Natural killer cell (primary cell): ENCODE data around the gene AGFG1. TPM values are rescaled to one million over a fixed set of nuclear protein-coding genes. Genes with fewer than 3 reads are reported as not detected.

Source experiments
- ATAC-seq, 3 donors: fragments of 150-1000 bp in 2 of 3; fragments of 200-7000 bp in 1 of 3; cut with Tn5 transposase; 1 replicate in 1 of 3; 2 replicates in 2 of 3; pipeline ENCODE4 v1.10.0; 2021; ENCODE audit warnings: mild to moderate bottlenecking in 2 of 3, moderate library complexity in 2 of 3
- DNase-seq, 2 donors: peaks; one replicate each; pipeline versions ENCODE4 v3.0.0 to v3.0.0-alpha.2; 2013 to 2021; ENCODE audit warnings: mixed read lengths in 1 of 2
- H3K27ac ChIP-seq: one replicate; pipeline ENCODE4 v1.5.1; 2013; ENCODE audit warnings: mild to moderate bottlenecking, low read length
- H3K27me3 ChIP-seq: one replicate; pipeline ENCODE4 v1.6.1; 2013; ENCODE audit warnings: low read length; ENCODE audit not compliant: control insufficient read depth, insufficient read depth
- H3K36me3 ChIP-seq: one replicate; pipeline ENCODE4 v1.6.1; 2013; ENCODE audit warnings: low read length; ENCODE audit not compliant: control insufficient read depth, insufficient read depth
- H3K4me1 ChIP-seq: one replicate; pipeline ENCODE4 v1.6.1; 2013; ENCODE audit warnings: low read length; ENCODE audit not compliant: control insufficient read depth, insufficient read depth
- H3K4me3 ChIP-seq: one replicate; pipeline ENCODE4 v1.5.1; 2013; ENCODE audit warnings: low read length
- H3K9me3 ChIP-seq: one replicate; pipeline ENCODE4 v1.6.1; 2013; ENCODE audit warnings: low read length; ENCODE audit not compliant: control insufficient read depth, insufficient read depth
- H3K27ac Mint-ChIP-seq, 2 donors: one replicate each; pipeline ENCODE4 v1.8.0; 2022; ENCODE audit warnings: mild to moderate bottlenecking in 2 of 2, mixed read lengths in 2 of 2, moderate library complexity in 1 of 2
- H3K27me3 Mint-ChIP-seq, 2 donors: one replicate each; pipeline ENCODE4 v1.8.0; 2022; ENCODE audit warnings: low read depth in 2 of 2, mixed read lengths in 2 of 2
- H3K36me3 Mint-ChIP-seq: one replicate; pipeline ENCODE4 v1.8.0; 2022; ENCODE audit warnings: mixed read lengths
- H3K4me1 Mint-ChIP-seq, 2 donors: one replicate each; pipeline ENCODE4 v1.8.0; 2022; ENCODE audit warnings: mixed read lengths in 2 of 2
- H3K4me3 Mint-ChIP-seq: one replicate; pipeline ENCODE4 v1.8.0; 2022; ENCODE audit warnings: mild to moderate bottlenecking, moderate library complexity, mixed read lengths
- H3K9me3 Mint-ChIP-seq, 2 donors: one replicate each; pipeline ENCODE4 v1.8.0; 2022; ENCODE audit warnings: mixed read lengths in 2 of 2
- CTCF ChIP-seq: fragments of 200-600 bp; IDR thresholded peaks from one replicate; pipeline ENCODE4 v1.8.0; 2022; ENCODE audit warnings: antibody characterized with exemption
- WGBS: methylation state at CpG from one replicate; pipeline ENCODE4 v1.1.7; 2013; ENCODE audit warnings: missing lambda C conversion rate; ENCODE audit not compliant: insufficient coverage; 5-methylcytosine and 5-hydroxymethylcytosine counted together
- intact Hi-C: fragments of 100-400 bp; cut with micrococcal nuclease; formaldehyde crosslinking; loops from one replicate; pipeline ENCODE4 v1.14.2; 2022
- total RNA-seq, 4 donors: library from RNA; stranded (reverse); fragments of 120-200 nt in 1 of 4; gene quantifications; one replicate each; pipeline versions ENCODE4 v1.2.3 to v1.2.4, GENCODE V29; 2013 to 2022

The AGFG1 gene
- total RNA-seq, 3 donors from 2014 or later (not counting 1 experiment from before 2014, with no cell fraction given): 65.0 to 71.6 (median 67.3) TPM

- Histone ChIP-seq H3K4me1 (no peaks in the 10 kb centered on the region), H3K27me3 (no peaks in the 10 kb centered on the region), H3K9me3 (no peaks in the 10 kb centered on the region), H3K36me3 (no peaks in the 10 kb centered on the region), H3K27ac (no peak overlapping the region), H3K4me3 (no peak overlapping the region)
- Mint-ChIP-seq H3K27ac (no peak overlapping the region), H3K4me3 (no peak overlapping the region), H3K27me3 (peaks cover 0 to 9% of the 10 kb centered on the region in 2 donors), H3K9me3 (no peaks in the 10 kb centered on the region), H3K4me1 (no peaks in the 10 kb centered on the region), H3K36me3 (no peaks in the 10 kb centered on the region)
- DNase-seq: no peak
- no peak for TF ChIP-seq CTCF
- no peak for ATAC-seq
- 78% methylated on average over 3 of the region's 5 CpGs for WGBS
- intact Hi-C loops: no loop called here
These were observed 20.9 kb upstream of the AGFG1 start for GRCh38 chr2:227450926-227451654.

GRCh38 chr2:227451655-227451992 lies 20.3 kb upstream of the AGFG1 start:
- Mint-ChIP-seq H3K27me3 (peaks cover 0 to 9% of the 10 kb centered on the region in 2 donors), H3K9me3 (no peaks in the 10 kb centered on the region), H3K4me1 (no peaks in the 10 kb centered on the region), H3K4me3 (no peak overlapping the region), H3K27ac (no peak overlapping the region), H3K36me3 (no peaks in the 10 kb centered on the region)
- TF ChIP-seq CTCF: no peak
- no peaks in the 10 kb centered on the region for H3K4me1 ChIP-seq
- H3K4me3 ChIP-seq: no peak overlapping the region
- no peaks in the 10 kb centered on the region for H3K27me3 ChIP-seq
- H3K36me3 ChIP-seq: no peaks in the 10 kb centered on the region
- DNase-seq: no peak
- H3K27ac ChIP-seq: no peak overlapping the region
- no peak for ATAC-seq
- H3K9me3 ChIP-seq: no peaks in the 10 kb centered on the region
- intact Hi-C loops: no loop called here

- intact Hi-C loops: no loop called here
- Histone ChIP-seq H3K4me3 (no peak overlapping the region), H3K4me1 (no peaks in the 10 kb centered on the region), H3K27ac (no peak overlapping the region), H3K36me3 (no peaks in the 10 kb centered on the region), H3K9me3 (no peaks in the 10 kb centered on the region), H3K27me3 (no peaks in the 10 kb centered on the region)
- no peak overlapping the region for H3K4me3 Mint-ChIP-seq
- H3K4me1 Mint-ChIP-seq: no peaks in the 10 kb centered on the region
- WGBS: 100% methylated on average over 1 of the region's 1 CpG
- DNase-seq (no peak), ATAC-seq (no peak)
- H3K36me3 Mint-ChIP-seq: no peaks in the 10 kb centered on the region
- TF ChIP-seq CTCF: no peak
- no peaks in the 10 kb centered on the region for H3K9me3 Mint-ChIP-seq
- no peak overlapping the region for H3K27ac Mint-ChIP-seq
- peaks cover 11% of the 10 kb centered on the region in 2 donors for H3K27me3 Mint-ChIP-seq
These were observed 18.1 kb upstream of the AGFG1 start for GRCh38 chr2:227453810-227454209.

- no peaks in the 10 kb centered on the region for H3K4me1 Mint-ChIP-seq
- DNase-seq: no peak
- H3K27me3 ChIP-seq: no peaks in the 10 kb centered on the region
- H3K4me3 Mint-ChIP-seq: no peak overlapping the region
- intact Hi-C loops: no loop called here
- H3K36me3 Mint-ChIP-seq: no peaks in the 10 kb centered on the region
- no peak overlapping the region for H3K27ac ChIP-seq
- no peaks in the 10 kb centered on the region for H3K9me3 Mint-ChIP-seq
- H3K27ac Mint-ChIP-seq: no peak overlapping the region
- TF ChIP-seq CTCF: no peak
- H3K9me3 ChIP-seq: no peaks in the 10 kb centered on the region
- no peak for ATAC-seq
- H3K4me1 ChIP-seq: no peaks in the 10 kb centered on the region
- H3K27me3 Mint-ChIP-seq: peaks cover 11 to 12% of the 10 kb centered on the region in 2 donors
- no peaks in the 10 kb centered on the region for H3K36me3 ChIP-seq
- H3K4me3 ChIP-seq: no peak overlapping the region
These were observed 17.6 kb upstream of the AGFG1 start for GRCh38 chr2:227454323-227454860.
